H1 (cell line): ENCODE data around the gene UBE2E2. TPM values are rescaled to one million over a fixed set of nuclear protein-coding genes. Genes with fewer than 3 reads are reported as not detected.

Experiments
- CTCF ChIA-PET: fragments of 300-600 bp; sonication (Branson Sonifier 250); formaldehyde crosslinking; loops from one replicate; lab custom pipeline; 2021; ENCODE audit not compliant: partially characterized antibody; lab: Charles Lee
- POLR2A ChIA-PET: fragments of 300-600 bp; sonication (Branson Sonifier 250); formaldehyde crosslinking; loops from one replicate; lab custom pipeline; 2021; ENCODE audit warnings: inconsistent platforms; ENCODE audit not compliant: partially characterized antibody; lab: Charles Lee
- DNase-seq, 2 experiments: peaks; one replicate each; pipeline versions ENCODE4 v3.0.0 to v3.0.0-alpha.2; 2010 to 2022; ENCODE audit warnings: low spot score in 2 of 2, low read depth in 1 of 2, mixed read lengths in 1 of 2
- FAIRE-seq: peaks from 2 replicates; lab custom pipeline; 2011; peaks lifted over from hg19 to GRCh38; lab: Jason Lieb, UNC
- H2AFZ ChIP-seq: 2 replicates; pipeline ENCODE4 v1.8.1; 2012; ENCODE audit warnings: low read length, inconsistent platforms
- H2AK5ac ChIP-seq: 2 replicates; pipeline ENCODE4 v1.6.1; 2013; ENCODE audit warnings: low read depth, low read length
- H2BK120ac ChIP-seq: replicated peaks from 2 replicates; pipeline ENCODE3; 2013; ENCODE audit warnings: low read depth, low read length, inconsistent platforms
- H2BK12ac ChIP-seq: 2 replicates; pipeline ENCODE4 v1.6.1; 2013; ENCODE audit warnings: low read depth, low read length
- H2BK15ac ChIP-seq: 2 replicates; pipeline ENCODE4 v1.6.1; 2013; ENCODE audit warnings: low read length
- H2BK20ac ChIP-seq: 2 replicates; pipeline ENCODE4 v1.6.1; 2013; ENCODE audit warnings: low read length
- H2BK5ac ChIP-seq: 2 replicates; pipeline ENCODE4 v1.6.1; 2013; ENCODE audit warnings: low read depth, low read length
- H3K14ac ChIP-seq: 2 replicates; pipeline ENCODE4 v1.6.1; 2013; ENCODE audit warnings: inconsistent platforms; ENCODE audit not compliant: insufficient read length
- H3K18ac ChIP-seq: 2 replicates; pipeline ENCODE4 v1.6.1; 2013; ENCODE audit warnings: low read length; ENCODE audit errors: extremely low read depth
- H3K23ac ChIP-seq: 2 replicates; pipeline ENCODE4 v1.6.1; 2013; ENCODE audit warnings: inconsistent platforms; ENCODE audit not compliant: insufficient read length
- H3K23me2 ChIP-seq: 2 replicates; pipeline ENCODE4 v1.6.1; 2013; ENCODE audit warnings: low read depth, low read length
- H3K27ac ChIP-seq: 2 replicates; pipeline ENCODE4 v1.6.1; 2011; ENCODE audit warnings: low read depth, low read length, inconsistent platforms
- H3K27me3 ChIP-seq, 4 experiments: replicated peaks in 1 of 4; 1 replicate in 1 of 4; 2 replicates in 3 of 4; pipeline versions ENCODE4 v1.6.1 to v1.8.1; 2011 to 2013; ENCODE audit warnings: low read length in 3 of 4, mild to moderate bottlenecking in 3 of 4, inconsistent platforms in 2 of 4, mixed read lengths in 2 of 4, moderate library complexity in 1 of 4; ENCODE audit not compliant: control insufficient read depth in 3 of 4, insufficient read depth in 3 of 4; ENCODE audit errors: extremely low read depth in 1 of 4
- H3K36me3 ChIP-seq, 4 experiments: 2 replicates each; pipeline versions ENCODE4 v1.6.1 to v1.8.1; 2011 to 2013; ENCODE audit warnings: mild to moderate bottlenecking in 4 of 4, low read length in 3 of 4, moderate library complexity in 2 of 4, control low read depth in 1 of 4, inconsistent platforms in 1 of 4; ENCODE audit not compliant: insufficient read depth in 4 of 4, control insufficient read depth in 2 of 4
- H3K4ac ChIP-seq: replicated peaks from 2 replicates; pipeline ENCODE3; 2013; ENCODE audit warnings: low read length, low read depth, mixed read lengths, inconsistent platforms; ENCODE audit not compliant: insufficient read length
- H3K4me1 ChIP-seq, 4 experiments: replicated peaks in 1 of 4; 1 replicate in 1 of 4; 2 replicates in 3 of 4; pipeline versions ENCODE4 v1.6.1 to v1.8.1; 2011 to 2013; ENCODE audit warnings: low read length in 3 of 4, inconsistent platforms in 2 of 4, mixed read lengths in 1 of 4; ENCODE audit not compliant: insufficient read depth in 4 of 4, control insufficient read depth in 3 of 4
- H3K4me2 ChIP-seq, 2 experiments: 2 replicates each; pipeline versions ENCODE4 v1.6.1 to v1.8.1; 2011 to 2013; ENCODE audit warnings: low read depth in 2 of 2, low read length in 2 of 2, control low read depth in 1 of 2, inconsistent platforms in 1 of 2, mild to moderate bottlenecking in 1 of 2; ENCODE audit not compliant: insufficient read depth in 1 of 2
- H3K4me3 ChIP-seq, 4 experiments: fragments of 200-600, 300-600 bp in 1 of 4; sonication (generic), shearing (Covaris generic), sonication (Bioruptor Twin) in 1 of 4; 2 replicates each; pipeline versions ENCODE4 v1.5.1 to v1.8.1; 2011 to 2016; ENCODE audit warnings: low read length in 4 of 4, low read depth in 3 of 4, control low read depth in 2 of 4, inconsistent platforms in 2 of 4, mild to moderate bottlenecking in 2 of 4, mixed read lengths in 1 of 4, moderate library complexity in 1 of 4; ENCODE audit not compliant: insufficient read depth in 2 of 4; ENCODE audit errors: extremely low read depth in 1 of 4
- H3K56ac ChIP-seq: replicated peaks from 2 replicates; pipeline ENCODE3; 2013; ENCODE audit warnings: low read depth, mild to moderate bottlenecking, mixed read lengths, low read length, inconsistent platforms; ENCODE audit not compliant: insufficient read length
- H3K79me1 ChIP-seq: 2 replicates; pipeline ENCODE4 v1.6.1; 2013; ENCODE audit warnings: low read depth, low read length, control low read depth
- H3K79me2 ChIP-seq, 2 experiments: 2 replicates each; pipeline versions ENCODE4 v1.6.1 to v1.8.1; 2012 to 2013; ENCODE audit warnings: low read length in 2 of 2, mild to moderate bottlenecking in 2 of 2, inconsistent platforms in 1 of 2; ENCODE audit not compliant: insufficient read depth in 2 of 2, control insufficient read depth in 1 of 2
- H3K9ac ChIP-seq, 4 experiments: replicated peaks in 1 of 4; 1 replicate in 1 of 4; 2 replicates in 3 of 4; pipeline versions ENCODE4 v1.6.1 to v1.8.1; 2011 to 2013; ENCODE audit warnings: low read depth in 3 of 4, low read length in 3 of 4, control low read depth in 2 of 4, mild to moderate bottlenecking in 2 of 4, moderate library complexity in 2 of 4, inconsistent platforms in 1 of 4; ENCODE audit errors: extremely low read depth in 1 of 4
- H3K9me3 ChIP-seq, 2 experiments: 2 replicates each; pipeline versions ENCODE4 v1.6.1 to v1.8.1; 2012 to 2013; ENCODE audit warnings: mild to moderate bottlenecking in 2 of 2, moderate library complexity in 2 of 2, control low read depth in 1 of 2, inconsistent platforms in 1 of 2, low read depth in 1 of 2, low read length in 1 of 2, mixed read lengths in 1 of 2; ENCODE audit not compliant: insufficient read depth in 2 of 2
- H4K20me1 ChIP-seq, 2 experiments: replicated peaks in 1 of 2; 2 replicates each; pipeline versions ENCODE3 to v1.8.1; 2011 to 2013; ENCODE audit warnings: inconsistent platforms in 2 of 2, low read length in 2 of 2, mild to moderate bottlenecking in 1 of 2; ENCODE audit not compliant: insufficient read depth in 2 of 2, control insufficient read depth in 1 of 2
- H4K5ac ChIP-seq: 2 replicates; pipeline ENCODE4 v1.6.1; 2013; ENCODE audit warnings: low read length, low read depth, mixed read lengths, inconsistent platforms; ENCODE audit not compliant: insufficient read length
- H4K8ac ChIP-seq: 2 replicates; pipeline ENCODE4 v1.8.0; 2013; ENCODE audit warnings: mild to moderate bottlenecking, moderate library complexity, low read length, inconsistent platforms; ENCODE audit not compliant: insufficient read depth; ENCODE audit errors: extremely low read depth
- H4K91ac ChIP-seq: replicated peaks from 2 replicates; pipeline ENCODE3; 2013; ENCODE audit warnings: low read length, mixed read lengths, inconsistent platforms; ENCODE audit not compliant: insufficient read length
- ATF2 ChIP-seq: IDR thresholded peaks from 2 replicates; pipeline ENCODE4 v1.6.1; 2012; ENCODE audit warnings: low read length, inconsistent platforms
- ATF3 ChIP-seq: IDR thresholded peaks from 2 replicates; pipeline ENCODE4 v1.6.1; 2011; ENCODE audit warnings: low read depth, mild to moderate bottlenecking, low read length; ENCODE audit not compliant: insufficient read depth
- BRCA1 ChIP-seq: IDR thresholded peaks from 2 replicates; pipeline ENCODE4 v1.6.1; 2012; ENCODE audit warnings: low read depth, low read length, improper control_type of control experiment
- CHD1 ChIP-seq: IDR thresholded peaks from 2 replicates; pipeline ENCODE4 v1.6.1; 2012; ENCODE audit warnings: low read depth, low read length, improper control_type of control experiment
- HDAC6 ChIP-seq: IDR thresholded peaks from one replicate; pipeline ENCODE4 v1.7.1; 2012; ENCODE audit warnings: low read depth, mild to moderate bottlenecking, inconsistent platforms, low read length, moderate library complexity
- JUN ChIP-seq: IDR thresholded peaks from 2 replicates; pipeline ENCODE4 v1.6.1; 2011; ENCODE audit warnings: low read depth, mild to moderate bottlenecking, improper control_type of control experiment, low read length
- NRF1 ChIP-seq: IDR thresholded peaks from 2 replicates; pipeline ENCODE4 v1.6.1; 2011; ENCODE audit warnings: mild to moderate bottlenecking, low read depth, low read length, improper control_type of control experiment
- POLR2A ChIP-seq, 2 experiments: IDR thresholded peaks; 1 replicate in 1 of 2; 2 replicates in 1 of 2; pipeline ENCODE4 v1.6.1; 2011; ENCODE audit warnings: low read depth in 2 of 2, low read length in 2 of 2, mild to moderate bottlenecking in 2 of 2; ENCODE audit errors: control extremely low read depth in 1 of 2
- RXRA ChIP-seq: IDR thresholded peaks from 2 replicates; pipeline ENCODE4 v1.6.1; 2011; ENCODE audit warnings: low read depth, mild to moderate bottlenecking, low read length, moderate library complexity; ENCODE audit not compliant: insufficient read depth
- SP2 ChIP-seq: IDR thresholded peaks from 2 replicates; pipeline ENCODE4 v1.6.1; 2012; ENCODE audit warnings: mild to moderate bottlenecking, low read length, inconsistent platforms
- USF2 ChIP-seq: IDR thresholded peaks from 2 replicates; pipeline ENCODE4 v1.6.1; 2011; ENCODE audit warnings: low read length, improper control_type of control experiment
- ZNF274 ChIP-seq: IDR thresholded peaks from 2 replicates; pipeline ENCODE4 v1.7.0; 2012; ENCODE audit warnings: low read length, borderline replicate concordance; ENCODE audit errors: extremely low read depth
- WGBS, 2 experiments: shearing (Covaris generic) in 1 of 2; methylation state at CpG; one replicate each; pipeline versions ENCODE4 v1.1.6 to v1.1.7; 2013 to 2015; ENCODE audit warnings: low lambda C conversion rate in 2 of 2, mixed read lengths in 2 of 2, inconsistent platforms in 1 of 2, low coverage in 1 of 2, missing lambda C conversion rate in 1 of 2; ENCODE audit not compliant: insufficient replicate concordance in 2 of 2, insufficient coverage in 1 of 2, insufficient read length in 1 of 2; ENCODE audit errors: extremely low coverage in 1 of 2, missing lambda C conversion rate in 1 of 2; 5-methylcytosine and 5-hydroxymethylcytosine counted together
- polyA plus RNA-seq, 7 experiments: library from polyadenylated mRNA; depleted of rRNA in 3 of 7; stranded (reverse) in 5 of 7; unstranded in 2 of 7; fragments of >200 nt in 5 of 7; fragments of 200-250 nt in 2 of 7; gene quantifications; 1 replicate in 5 of 7; 2 replicates in 1 of 7; 4 replicates in 1 of 7; pipeline versions ENCODE4 v1.2.1 to v1.2.3, GENCODE V29; 2011 to 2013; ENCODE audit warnings: missing spikeins in 2 of 7, mixed read lengths in 2 of 7
- total RNA-seq: library from RNA; stranded (reverse); fragmentation: NEBNext Ultra II Directional; extraction: Animal tissue kit (Norgen Biotek cat#: 25700); gene quantifications from 2 replicates; pipeline ENCODE4 v1.2.1, GENCODE V29; 2021

Gene UBE2E2
- total and polyA plus RNA-seq, 2 of the 8 experiments (the other 6 are each of a cell fraction or from before 2014, with no cell fraction given) = 57.6 to 70.6 TPM

GRCh38 chr3:23591374-23591773, 388.2 kb downstream of the UBE2E2 start:
- Histone ChIP-seq H2BK5ac (no peak overlapping the region), H4K8ac (no peak overlapping the region), H3K23ac (no peak overlapping the region), H2BK20ac (no peak overlapping the region), H3K9me3 (no peaks in the 10 kb centered on the region), H3K18ac (no peak overlapping the region), H3K27ac (no peak overlapping the region), H3K9ac (no peak overlapping the region), H3K56ac (no peak overlapping the region), H3K23me2 (no peaks in the 10 kb centered on the region), H2BK12ac (no peak overlapping the region), H2AK5ac (no peak overlapping the region), H4K20me1 (no peaks in the 10 kb centered on the region), H3K4me2 (no peak overlapping the region), H3K4me3 (no peak overlapping the region), H3K14ac (no peak overlapping the region), H4K5ac (no peak overlapping the region), H2AFZ (no peak overlapping the region), H3K27me3 (no peaks in the 10 kb centered on the region), H2BK120ac (no peak overlapping the region), H3K79me1 (no peaks in the 10 kb centered on the region), H3K79me2 (no peaks in the 10 kb centered on the region), H2BK15ac (no peak overlapping the region), H4K91ac (no peak overlapping the region), H3K36me3 (no peaks in the 10 kb centered on the region), H3K4me1 (no peaks in the 10 kb centered on the region), H3K4ac (no peak overlapping the region)
- 90% methylated on average over 2 of the region's 2 CpGs; no CpG with 5 or more reads in 1 of the 2 experiments for WGBS, 2 experiments
- ChIA-PET CTCF (no interaction called here), POLR2A (no interaction called here)
- FAIRE-seq (no peak), DNase-seq (no peak)
- TF ChIP-seq USF2 (no peak), HDAC6 (no peak), BRCA1 (no peak), POLR2A (IDR thresholded peaks at IDR 0.05; ENCODE audit: control extremely low read depth in 1 of 2, low read depth in 2 of 2, low read length in 2 of 2) (no peak), JUN (no peak), ATF2 (no peak), NRF1 (no peak), ATF3 (no peak), ZNF274 (no peak), SP2 (no peak), CHD1 (no peak), RXRA (no peak)
